Loucy (cell line): ENCODE results near the gene ELAVL2.

Source experiments
- H2AFZ ChIP-seq: fragments of 200-600 bp; sonication (generic); 2 replicates; pipeline ENCODE4 v1.6.0; 2016; ENCODE audit warnings: antibody characterized with exemption, mild to moderate bottlenecking, low read length, moderate library complexity
- H3F3A ChIP-seq: fragments of 200-600 bp; 2 replicates; pipeline ENCODE4 v1.6.0; 2016; ENCODE audit warnings: antibody characterized with exemption, low read depth, mild to moderate bottlenecking
- H3K27me3 ChIP-seq: fragments of 200-600 bp; sonication (generic); 2 replicates; pipeline ENCODE4 v1.6.1; 2014; ENCODE audit warnings: low read length, mild to moderate bottlenecking; ENCODE audit not compliant: insufficient read depth, poor library complexity, severe bottlenecking
- H3K36me3 ChIP-seq: fragments of 200-600 bp; sonication (generic); 2 replicates; pipeline ENCODE4 v1.6.1; 2016; ENCODE audit warnings: low read length; ENCODE audit not compliant: insufficient read depth
- H3K4me1 ChIP-seq: fragments of 200-600 bp; sonication (generic); 2 replicates; pipeline ENCODE4 v1.5.1; 2014; ENCODE audit warnings: low read length, mild to moderate bottlenecking; ENCODE audit not compliant: insufficient read depth, poor library complexity, severe bottlenecking
- H3K4me2 ChIP-seq: fragments of 200-600 bp; sonication (generic); 2 replicates; pipeline ENCODE4 v1.6.0; 2014; ENCODE audit warnings: antibody characterized with exemption, low read length, low read depth, mild to moderate bottlenecking; ENCODE audit not compliant: poor library complexity, severe bottlenecking
- H3K4me3 ChIP-seq: fragments of 200-600 bp; sonication (generic); 2 replicates; pipeline ENCODE4 v1.5.1; 2014; ENCODE audit warnings: low read length, mild to moderate bottlenecking, mixed read lengths; ENCODE audit not compliant: poor library complexity, severe bottlenecking
- H3K79me2 ChIP-seq: fragments of 200-600 bp; sonication (generic); 2 replicates; pipeline ENCODE4 v1.6.1; 2014; ENCODE audit warnings: low read length; ENCODE audit not compliant: insufficient read depth
- H3K9ac ChIP-seq: fragments of 200-600 bp; sonication (generic); 2 replicates; pipeline ENCODE4 v1.6.0; 2014; ENCODE audit warnings: mild to moderate bottlenecking, low read depth, low read length, moderate library complexity; ENCODE audit not compliant: poor library complexity, severe bottlenecking
- H3K9me2 ChIP-seq: fragments of 200-600 bp; sonication (generic); replicated peaks from 2 replicates; pipeline ENCODE4 v1.6.1; 2016; ENCODE audit warnings: low read depth, low read length, mixed read lengths
- H3K9me3 ChIP-seq: fragments of 200-600 bp; sonication (generic); 2 replicates; pipeline ENCODE4 v1.6.1; 2014; ENCODE audit warnings: mild to moderate bottlenecking, antibody characterized with exemption, low read length, low read depth; ENCODE audit not compliant: insufficient read depth
- H4K20me1 ChIP-seq: fragments of 200-600 bp; sonication (generic); 2 replicates; pipeline ENCODE4 v1.6.0; 2014; ENCODE audit warnings: antibody characterized with exemption, low read length, mild to moderate bottlenecking; ENCODE audit not compliant: insufficient read depth, poor library complexity, severe bottlenecking
- EZH2phosphoT487 ChIP-seq: fragments of 200-600 bp; IDR thresholded peaks from 2 replicates; pipeline ENCODE4 v1.6.1; 2018; ENCODE audit warnings: antibody characterized with exemption, mild to moderate bottlenecking, moderate library complexity, borderline replicate concordance
- TF ChIP-seq, protein P1 (sequence below): fragments of 200-600 bp; sonication (generic); conservative IDR thresholded peaks from 2 replicates; pipeline ENCODE4 v1.5.1; 2014; ENCODE audit warnings: mild to moderate bottlenecking, antibody characterized with exemption, low read length

The ELAVL2 gene

DNA sequence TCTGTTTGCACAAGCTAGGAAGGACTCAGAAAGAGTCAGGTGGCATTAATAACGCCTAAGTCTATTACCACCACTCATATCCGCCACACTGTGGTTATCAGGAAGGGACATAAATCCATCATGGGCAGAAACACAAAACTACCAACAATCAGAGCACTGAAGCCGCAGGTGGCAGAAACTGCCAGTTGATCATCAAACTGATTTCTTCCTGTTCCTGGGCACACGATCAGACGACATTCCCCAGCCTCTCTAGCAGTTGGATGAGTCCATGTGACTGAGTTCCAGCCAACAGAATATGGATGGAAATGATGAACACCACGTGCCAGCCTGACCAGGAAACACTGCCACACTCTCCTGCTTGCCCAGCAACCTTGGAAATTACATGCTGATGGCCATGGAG lies 181.7 kb downstream of the ELAVL2 start:
- Histone ChIP-seq H3K27me3 (no peaks in the 10 kb centered on the region), H4K20me1 (no peaks in the 10 kb centered on the region), H3K4me1 (no peaks in the 10 kb centered on the region), H3F3A (no peaks in the 10 kb centered on the region), H3K79me2 (no peaks in the 10 kb centered on the region), H2AFZ (no peak overlapping the region), H3K4me2 (no peak overlapping the region), H3K36me3 (no peaks in the 10 kb centered on the region), H3K4me3 (no peak overlapping the region), H3K9me2 (no peaks in the 10 kb centered on the region), H3K9me3 (no peaks in the 10 kb centered on the region), H3K9ac (no peak overlapping the region)
- no peak for TF ChIP-seq EZH2phosphoT487
- TF ChIP-seq, protein P1, sequence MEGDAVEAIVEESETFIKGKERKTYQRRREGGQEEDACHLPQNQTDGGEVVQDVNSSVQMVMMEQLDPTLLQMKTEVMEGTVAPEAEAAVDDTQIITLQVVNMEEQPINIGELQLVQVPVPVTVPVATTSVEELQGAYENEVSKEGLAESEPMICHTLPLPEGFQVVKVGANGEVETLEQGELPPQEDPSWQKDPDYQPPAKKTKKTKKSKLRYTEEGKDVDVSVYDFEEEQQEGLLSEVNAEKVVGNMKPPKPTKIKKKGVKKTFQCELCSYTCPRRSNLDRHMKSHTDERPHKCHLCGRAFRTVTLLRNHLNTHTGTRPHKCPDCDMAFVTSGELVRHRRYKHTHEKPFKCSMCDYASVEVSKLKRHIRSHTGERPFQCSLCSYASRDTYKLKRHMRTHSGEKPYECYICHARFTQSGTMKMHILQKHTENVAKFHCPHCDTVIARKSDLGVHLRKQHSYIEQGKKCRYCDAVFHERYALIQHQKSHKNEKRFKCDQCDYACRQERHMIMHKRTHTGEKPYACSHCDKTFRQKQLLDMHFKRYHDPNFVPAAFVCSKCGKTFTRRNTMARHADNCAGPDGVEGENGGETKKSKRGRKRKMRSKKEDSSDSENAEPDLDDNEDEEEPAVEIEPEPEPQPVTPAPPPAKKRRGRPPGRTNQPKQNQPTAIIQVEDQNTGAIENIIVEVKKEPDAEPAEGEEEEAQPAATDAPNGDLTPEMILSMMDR: no peak

DNA sequence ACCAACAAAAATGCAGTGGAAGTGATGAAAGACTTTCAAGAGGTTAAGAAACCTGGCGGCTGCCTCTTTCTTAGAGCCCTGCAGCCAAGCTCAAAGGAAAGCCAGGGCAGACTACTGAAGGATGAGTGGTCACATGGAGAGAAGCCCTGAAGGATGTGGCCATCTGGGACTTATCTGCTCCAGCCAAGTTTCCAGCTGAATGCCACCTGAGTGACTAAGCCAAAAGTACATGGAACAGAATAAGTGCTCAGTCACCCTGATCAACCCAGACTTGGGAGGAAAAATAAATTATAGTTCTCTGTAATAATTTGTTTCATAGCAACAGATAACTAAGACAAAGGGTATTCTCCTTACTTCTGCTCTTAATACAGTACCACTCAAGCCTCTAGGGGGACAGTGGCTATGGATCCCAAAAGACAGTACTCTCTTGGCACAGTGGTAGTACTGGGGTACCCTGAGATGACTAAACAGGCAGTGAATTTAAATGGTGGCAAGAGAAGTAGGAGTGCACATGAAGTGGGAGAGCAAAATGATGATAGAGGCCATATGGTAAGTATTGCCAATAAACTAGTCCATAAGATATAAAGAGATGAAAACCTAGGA lies 182.3 kb downstream of the ELAVL2 start:
- Histone ChIP-seq H3F3A (no peaks in the 10 kb centered on the region), H3K4me3 (no peak overlapping the region), H3K4me1 (no peaks in the 10 kb centered on the region), H3K9ac (no peak overlapping the region), H3K4me2 (no peak overlapping the region), H2AFZ (no peak overlapping the region), H3K36me3 (no peaks in the 10 kb centered on the region), H3K9me2 (no peaks in the 10 kb centered on the region), H3K9me3 (no peaks in the 10 kb centered on the region), H3K27me3 (no peaks in the 10 kb centered on the region), H3K79me2 (no peaks in the 10 kb centered on the region), H4K20me1 (no peaks in the 10 kb centered on the region)
- TF ChIP-seq, protein P1: no peak
- no peak for TF ChIP-seq EZH2phosphoT487
